Common myeloid progenitor, CD34-positive (primary cell): Measurements from ENCODE around the gene BEND7.
"Not testable (repeated sequence)": the region's sequence is repeated elsewhere in the genome, so short reads cannot be mapped to it uniquely, and the experiment has no call there.

Experiments used
- CTCF ChIA-PET: fragments of 350-600 bp; sonication (Branson Sonifier 250); formaldehyde crosslinking; loops from one replicate; lab custom pipeline; 2021; ENCODE audit warnings: antibody characterized with exemption; lab: Charles Lee
- POLR2A ChIA-PET: fragments of 350-600 bp; sonication (Branson Sonifier 250); formaldehyde crosslinking; loops from one replicate; lab custom pipeline; 2021; ENCODE audit warnings: antibody characterized with exemption; lab: Charles Lee
- DNase-seq, 3 donors: peaks; one replicate each; pipeline versions ENCODE4 v3.0.0 to v3.0.0-alpha.2; 2013
- H3K27ac ChIP-seq, 2 experiments: 1 replicate in 1 of 2; 2 replicates in 1 of 2; pipeline ENCODE4 v1.7.0; 2013; ENCODE audit warnings: inconsistent platforms in 2 of 2, low read length in 2 of 2, mild to moderate bottlenecking in 2 of 2, low read depth in 1 of 2, moderate library complexity in 1 of 2; ENCODE audit not compliant: severe bottlenecking in 2 of 2, insufficient read depth in 1 of 2, poor library complexity in 1 of 2
- H3K27me3 ChIP-seq, 5 experiments: replicated peaks in 2 of 5; 1 replicate in 3 of 5; 2 replicates in 2 of 5; pipeline versions ENCODE4 v1.6.1 to v1.7.0; 2013; ENCODE audit warnings: low read length in 4 of 5, mild to moderate bottlenecking in 2 of 5, moderate library complexity in 2 of 5, inconsistent platforms in 1 of 5; ENCODE audit not compliant: insufficient read depth in 5 of 5, control insufficient read depth in 4 of 5
- H3K36me3 ChIP-seq, 4 experiments: 1 replicate in 2 of 4; 2 replicates in 2 of 4; pipeline versions ENCODE4 v1.6.1 to v1.7.0; 2013; ENCODE audit warnings: low read length in 3 of 4, control low read depth in 1 of 4, mild to moderate bottlenecking in 1 of 4; ENCODE audit not compliant: control insufficient read depth in 4 of 4, insufficient read depth in 4 of 4
- H3K4me1 ChIP-seq, 4 experiments: 1 replicate in 3 of 4; 2 replicates in 1 of 4; pipeline versions ENCODE4 v1.6.1 to v1.7.1; 2013; ENCODE audit warnings: low read length in 3 of 4, mild to moderate bottlenecking in 3 of 4, control low read depth in 1 of 4, inconsistent platforms in 1 of 4, moderate library complexity in 1 of 4; ENCODE audit not compliant: control insufficient read depth in 4 of 4, insufficient read depth in 4 of 4; ENCODE audit errors: control extremely low read depth in 1 of 4
- H3K4me3 ChIP-seq, 7 experiments: 1 replicate in 4 of 7; 2 replicates in 3 of 7; pipeline versions ENCODE4 v1.5.1 to v1.7.0; 2013; ENCODE audit warnings: mild to moderate bottlenecking in 7 of 7, low read length in 6 of 7, moderate library complexity in 6 of 7, inconsistent platforms in 2 of 7, low read depth in 2 of 7, control low read depth in 1 of 7; ENCODE audit not compliant: insufficient read depth in 4 of 7, control insufficient read depth in 1 of 7; ENCODE audit errors: extremely low read depth in 1 of 7
- H3K9me3 ChIP-seq, 5 experiments: 1 replicate in 4 of 5; 2 replicates in 1 of 5; pipeline versions ENCODE4 v1.6.1 to v1.7.1; 2013; ENCODE audit warnings: low read length in 4 of 5, mild to moderate bottlenecking in 2 of 5, inconsistent platforms in 1 of 5, low read depth in 1 of 5, moderate library complexity in 1 of 5; ENCODE audit not compliant: control insufficient read depth in 4 of 5, insufficient read depth in 2 of 5; ENCODE audit errors: control extremely low read depth in 1 of 5
- WGBS: methylation state at CpG from one replicate; pipeline ENCODE4 v1.1.5; 2013; ENCODE audit not compliant: insufficient coverage; 5-methylcytosine and 5-hydroxymethylcytosine counted together

BEND7 gene

DNA sequence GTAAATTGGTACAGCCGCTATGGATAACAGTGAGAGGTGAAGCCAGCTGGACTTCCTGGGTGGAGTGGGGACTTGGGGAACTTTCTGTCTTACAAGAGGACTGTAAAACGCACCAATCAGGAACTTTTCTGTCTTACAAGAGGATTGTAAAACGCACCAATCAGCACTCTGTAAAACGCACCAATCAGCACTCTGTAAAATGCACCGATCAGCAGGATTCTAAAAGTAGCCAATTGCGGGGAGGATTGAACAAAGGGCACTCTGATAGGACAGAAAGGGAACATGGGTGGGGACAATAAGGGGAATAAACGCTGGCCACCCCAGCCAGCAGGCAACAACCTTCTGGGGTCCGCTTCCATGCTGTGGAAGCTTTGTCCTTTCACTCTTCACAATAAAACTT lies 100.9 kb downstream of the BEND7 start:
- DNase-seq, H3K27ac ChIP-seq, H3K36me3 ChIP-seq, H3K4me1 ChIP-seq, H3K9me3 ChIP-seq, H3K4me3 ChIP-seq, POLR2A ChIA-PET, H3K27me3 ChIP-seq: not testable (repeated sequence)
- CTCF ChIA-PET = interaction anchor here (1.2 to 1.6 kb wide), 3 partner anchors 12 to 55 kb away, joined by 3 to 5 read pairs (median 4); no protein-coding TSS in a partner anchor
- WGBS = 100% methylated on average over 5 of the region's 8 CpGs

DNA sequence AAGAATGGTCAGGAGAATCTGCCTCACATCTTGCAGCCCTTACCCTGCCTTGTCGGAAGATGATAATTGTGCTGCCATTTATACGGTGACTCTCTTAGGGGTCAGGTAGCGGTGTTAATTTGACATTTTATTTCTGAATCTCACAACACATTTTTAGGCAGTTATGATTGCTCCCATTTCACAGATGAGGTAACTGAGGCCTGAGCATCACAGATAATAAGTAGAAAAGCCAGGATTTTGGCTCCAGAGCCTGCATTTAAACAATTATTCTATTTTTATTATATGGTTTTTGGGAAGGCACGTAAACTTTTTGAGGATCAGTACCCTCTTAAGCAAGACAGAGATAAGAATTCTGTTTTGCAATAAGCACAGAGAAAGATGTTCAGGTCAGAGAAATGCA lies 103.4 kb downstream of the BEND7 start:
- no peaks in the 10 kb centered on the region for H3K36me3 ChIP-seq
- no peak overlapping the region for H3K4me3 ChIP-seq
- ChIA-PET CTCF (interaction anchor here (0.9 kb wide), 1 partner anchor 12 kb away, joined by 3 read pairs; no protein-coding TSS in a partner anchor), POLR2A (no interaction called here)
- H3K27me3 ChIP-seq = peaks cover 0 to 3% (median 0%) of the 10 kb centered on the region in 5 experiments
- no peak overlapping the region for H3K27ac ChIP-seq
- no peaks in the 10 kb centered on the region for H3K9me3 ChIP-seq
- H3K4me1 ChIP-seq = no peaks in the 10 kb centered on the region
- no CpG with 5 or more reads among the region's 4 CpGs for WGBS
- no peak for DNase-seq

DNA sequence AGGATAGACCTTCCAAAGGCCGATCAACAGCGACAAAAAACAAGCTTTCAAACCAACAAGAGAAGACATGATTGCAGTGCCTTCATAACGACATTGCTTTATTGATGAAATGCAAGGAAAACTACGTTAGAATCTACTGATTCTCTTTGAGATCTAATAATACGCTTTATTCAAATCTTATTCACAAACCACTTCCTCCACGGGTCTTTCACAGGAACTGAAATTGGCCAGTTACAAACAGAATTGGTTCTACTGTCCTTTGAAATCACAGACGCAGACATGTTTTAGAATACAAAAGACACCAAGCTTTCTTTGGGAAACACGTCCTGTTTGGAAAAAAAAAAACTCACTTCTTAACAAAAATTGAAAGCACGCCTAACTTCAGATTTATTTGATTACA lies 106.0 kb downstream of the BEND7 start:
- Histone ChIP-seq H3K36me3 (no peaks in the 10 kb centered on the region), H3K9me3 (no peaks in the 10 kb centered on the region), H3K27me3 (peaks cover 0 to 3% (median 0%) of the 10 kb centered on the region in 5 experiments), H3K4me3 (no peak overlapping the region), H3K27ac (no peak overlapping the region), H3K4me1 (no peaks in the 10 kb centered on the region)
- 73% methylated on average over 8 of the region's 9 CpGs for WGBS
- ChIA-PET CTCF (interaction anchor here (2.0 kb wide), 1 partner anchor 50 kb away, joined by 7 read pairs; no protein-coding TSS in a partner anchor), POLR2A (no interaction called here)
- DNase-seq = no peak

DNA sequence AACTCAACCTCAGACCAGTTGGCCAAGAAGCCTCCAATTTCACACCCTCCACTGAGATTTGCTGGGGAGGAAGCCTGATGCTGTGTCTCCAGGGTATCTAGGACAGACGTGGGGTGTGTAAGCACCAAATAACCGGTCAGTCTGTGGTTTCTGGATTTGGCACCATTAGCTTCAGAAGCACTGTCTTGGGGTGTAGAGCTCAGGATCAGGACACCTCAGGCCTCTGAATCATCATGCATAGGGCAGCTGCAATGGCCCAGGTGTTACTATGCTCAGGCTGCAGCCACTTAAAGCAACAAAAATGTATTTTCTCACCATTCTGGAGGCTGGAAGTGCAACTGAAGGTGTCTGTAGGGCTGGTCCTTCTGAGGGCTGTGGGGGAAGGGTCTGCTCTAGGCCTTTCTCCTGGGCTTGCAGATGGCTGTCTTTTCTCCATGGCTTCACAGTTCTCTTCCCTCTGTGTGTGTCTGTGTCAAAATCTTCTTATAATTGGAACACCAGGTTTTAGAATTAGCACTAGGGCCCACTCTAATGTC lies 107.4 kb downstream of the BEND7 start:
- CTCF ChIA-PET = interaction anchor here (2.0 kb wide), 1 partner anchor 48 kb away, joined by 7 read pairs; no protein-coding TSS in a partner anchor

DNA sequence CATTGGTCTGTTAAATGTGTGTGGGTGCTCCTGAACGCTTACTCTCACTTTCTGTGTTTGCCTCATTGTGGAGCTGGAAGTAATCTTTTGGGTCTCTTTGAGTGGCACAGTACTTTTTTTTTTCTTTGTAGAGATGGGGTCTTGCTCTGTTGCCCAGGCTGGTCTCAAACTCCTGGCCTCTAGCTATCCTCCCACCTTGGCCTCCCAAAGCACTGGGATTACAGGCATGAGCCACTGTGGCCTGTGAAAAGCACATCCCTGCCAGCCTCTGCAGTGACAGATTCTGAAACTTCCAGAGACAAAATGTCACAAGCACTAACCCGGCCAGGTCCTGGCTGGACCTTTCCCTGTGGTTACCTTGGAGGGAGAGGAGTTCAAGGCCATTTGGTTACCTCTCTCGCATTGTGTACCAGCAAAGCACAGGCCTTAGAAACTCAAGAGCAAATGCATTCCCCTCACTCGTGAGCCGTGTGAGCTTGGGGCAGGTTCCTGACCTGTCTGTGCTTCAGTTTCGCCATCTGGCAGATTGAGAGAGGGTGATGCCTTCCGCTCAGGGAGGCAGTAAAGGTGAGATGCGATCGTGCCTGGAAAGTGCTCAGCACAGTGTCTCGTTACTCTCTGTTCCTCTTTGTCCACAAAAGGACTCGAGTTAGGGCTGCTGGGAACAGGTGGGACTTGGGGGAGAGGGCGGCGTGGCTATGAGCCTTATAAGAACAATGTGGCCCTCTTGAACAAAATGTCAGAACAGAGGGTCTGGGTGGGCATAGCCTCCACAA lies 108.1 kb downstream of the BEND7 start:
- H3K9me3 ChIP-seq = no peaks in the 10 kb centered on the region
- no peaks in the 10 kb centered on the region for H3K27me3 ChIP-seq
- no peaks in the 10 kb centered on the region for H3K36me3 ChIP-seq
- no peak overlapping the region for H3K4me3 ChIP-seq
- ChIA-PET CTCF (interaction anchor here (0.9 to 2.0 kb wide), 4 partner anchors 12 to 48 kb away, joined by 3 to 7 read pairs (median 4); no protein-coding TSS in a partner anchor), POLR2A (no interaction called here)
- DNase-seq = no peak
- no peak overlapping the region for H3K27ac ChIP-seq
- 100% methylated on average over 11 of the region's 13 CpGs for WGBS
- no peaks in the 10 kb centered on the region for H3K4me1 ChIP-seq

More for the DNA sequence above, 107.4 kb downstream of the BEND7 start:
- no peaks in the 10 kb centered on the region for H3K27me3 ChIP-seq
- no peaks in the 10 kb centered on the region for H3K36me3 ChIP-seq
- H3K9me3 ChIP-seq = no peaks in the 10 kb centered on the region
- 100% methylated on average over 2 of the region's 2 CpGs for WGBS
- DNase-seq = no peak
- POLR2A ChIA-PET = interaction anchor here (0.6 kb wide), 1 partner anchor 23 kb away, joined by 4 read pairs; no protein-coding TSS in a partner anchor
- no peaks in the 10 kb centered on the region for H3K4me1 ChIP-seq
- no peak overlapping the region for H3K4me3 ChIP-seq
- H3K27ac ChIP-seq = no peak overlapping the region

DNA sequence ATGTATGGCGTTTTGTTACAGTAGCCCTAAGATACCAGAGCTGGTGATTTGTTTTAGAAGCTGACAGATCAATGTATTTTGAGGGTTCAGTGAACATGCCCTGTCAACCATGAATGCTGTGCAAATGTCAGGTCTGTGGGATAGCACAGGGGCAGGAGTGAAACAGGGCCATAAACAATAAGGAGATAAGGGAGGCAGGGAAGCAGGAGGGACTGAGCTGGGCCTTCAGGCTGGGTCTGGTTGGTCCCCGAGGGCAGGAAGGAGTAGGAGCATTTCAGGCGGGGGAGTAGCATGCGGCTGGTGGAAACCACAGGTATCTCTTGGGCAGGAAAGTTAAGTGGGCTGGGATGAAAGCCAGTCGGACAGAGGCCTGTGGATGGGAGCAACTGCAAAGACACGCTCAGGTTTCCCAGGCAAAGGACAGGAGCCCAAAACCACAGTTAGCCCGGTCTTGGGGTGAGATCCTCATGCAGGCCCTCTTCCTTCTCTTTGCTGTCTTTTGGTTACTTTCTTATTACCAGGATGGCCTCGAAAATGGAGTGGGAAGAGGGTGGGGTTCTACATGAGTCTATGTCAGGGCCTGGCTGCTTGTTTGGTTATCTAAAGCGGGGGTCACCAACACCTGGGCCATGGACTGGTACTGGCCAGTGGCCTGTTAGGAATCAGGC lies 111.2 kb downstream of the BEND7 start:
- Histone ChIP-seq H3K27ac (no peak overlapping the region), H3K36me3 (no peaks in the 10 kb centered on the region), H3K4me1 (no peaks in the 10 kb centered on the region), H3K4me3 (no peak overlapping the region), H3K27me3 (no peaks in the 10 kb centered on the region), H3K9me3 (peaks cover 0 to 17% (median 3%) of the 10 kb centered on the region in 5 experiments)
- WGBS = 97% methylated on average over 7 of the region's 9 CpGs
- ChIA-PET CTCF (interaction anchor here (1.2 to 2.1 kb wide), 2 partner anchors 22 to 25 kb away, joined by 3 to 5 read pairs; no protein-coding TSS in a partner anchor), POLR2A (no interaction called here)
- DNase-seq = no peak
